ENCODE results near the gene SLC15A3. TPM values are rescaled to one million over a fixed set of nuclear protein-coding genes. Genes with fewer than 3 reads are reported as not detected.

Gene SLC15A3
- polyA plus RNA-seq, 1 of the 3 experiments (the other 2 are of a cell fraction), result not detected

- CTCF ChIA-PET, result interaction anchor here (0.5 to 3.0 kb wide), 4 partner anchors 43 to 352 kb away, joined by 3 to 11 read pairs (median 4); no protein-coding TSS in a partner anchor
- no peak overlapping the region for H3K9ac ChIP-seq
- no peak overlapping the region for H3K27ac ChIP-seq (ENCODE audit: low read depth in 2 of 2, low read length in 1 of 2)
- no peaks in the 10 kb centered on the region for H3K79me2 ChIP-seq (ENCODE audit: insufficient read depth)
- POLR2A ChIA-PET, result no interaction called here
- H4K20me1 ChIP-seq (ENCODE audit: insufficient read depth), result no peaks in the 10 kb centered on the region
- TF ChIP-seq TAF1 (IDR thresholded peaks at IDR 0.05; ENCODE audit: borderline replicate concordance, low read depth, low read length), result no peak
- no peak for TF ChIP-seq EP300 (IDR thresholded peaks at IDR 0.05; ENCODE audit: borderline replicate concordance in 1 of 2, low read depth in 1 of 2, low read length in 1 of 2)
- TF ChIP-seq NRF1 (IDR thresholded peaks at IDR 0.05; ENCODE audit: low read depth, low read length), result no peak
- TF ChIP-seq FOXJ3 (CRISPR knock-in tag; IDR thresholded peaks at IDR 0.05), result no peak
- no peak for TF ChIP-seq GABPA (IDR thresholded peaks at IDR 0.05; ENCODE audit: low read depth)
- TF ChIP-seq MEF2A (IDR thresholded peaks at IDR 0.05; ENCODE audit: borderline replicate concordance, low read depth), result no peak
- TF ChIP-seq GATA2 (CRISPR knock-in tag; IDR thresholded peaks at IDR 0.05), result no peak
- TF ChIP-seq RXRA (IDR thresholded peaks at IDR 0.05; ENCODE audit: borderline replicate concordance, low read depth), result no peak
- TF ChIP-seq PBX3 (IDR thresholded peaks at IDR 0.05), result no peak
- TF ChIP-seq SIN3A (IDR thresholded peaks at IDR 0.05; ENCODE audit: borderline replicate concordance, low read depth, low read length), result no peak
- no peak for TF ChIP-seq USF1 (IDR thresholded peaks at IDR 0.05; ENCODE audit: borderline replicate concordance, low read depth)
- TF ChIP-seq ZBTB33 (IDR thresholded peaks at IDR 0.05; ENCODE audit: borderline replicate concordance, low read depth), result no peak
- no peak for TF ChIP-seq REST (IDR thresholded peaks at IDR 0.05; ENCODE audit: low read depth, low read length)
- no peak for TF ChIP-seq CHD2 (IDR thresholded peaks at IDR 0.05; ENCODE audit: low read length, partially characterized antibody)
- TF ChIP-seq IRF3 (IDR thresholded peaks at IDR 0.05; ENCODE audit: low read depth, low read length), result no peak
- no peak for TF ChIP-seq RAD21 (IDR thresholded peaks at IDR 0.05; ENCODE audit: low read length)
- no peak for TF ChIP-seq RFX5 (IDR thresholded peaks at IDR 0.05; ENCODE audit: low read length)
- no peak for TF ChIP-seq SMC3 (IDR thresholded peaks at IDR 0.05; ENCODE audit: low read depth, low read length)
- no peak for TF ChIP-seq FOXM1 (IDR thresholded peaks at IDR 0.05; ENCODE audit: low read depth)
- no peak for TF ChIP-seq MXI1 (IDR thresholded peaks at IDR 0.05; ENCODE audit: low read depth, low read length)
- H3K27me3 ChIP-seq (ENCODE audit: insufficient read depth), result no peaks in the 10 kb centered on the region
- no peaks in the 10 kb centered on the region for H3K9me2 ChIP-seq
- H3K4me2 ChIP-seq, result no peak overlapping the region
- no peaks in the 10 kb centered on the region for H3F3A ChIP-seq (replicated peaks; ENCODE audit: insufficient read depth)
- WGBS (ENCODE audit: low lambda C conversion rate), result 76% methylated on average over 4 of the region's 4 CpGs
- no peaks in the 10 kb centered on the region for H3K9me3 ChIP-seq
- H3K4me1 ChIP-seq (ENCODE audit: control insufficient read depth in 1 of 2, insufficient read depth in 2 of 2, low read depth in 1 of 2, low read length in 1 of 2), result no peaks in the 10 kb centered on the region; a peak in 1 of 4 replicates
- no peak overlapping the region for H2AFZ ChIP-seq (ENCODE audit: low read depth)
- DNase-seq, result no peak
- H3K36me3 ChIP-seq (replicated peaks in 1 of 2; ENCODE audit: control insufficient read depth in 1 of 2, insufficient read depth in 2 of 2, low read length in 1 of 2), result no peaks in the 10 kb centered on the region
- no peak overlapping the region for H3K4me3 ChIP-seq (ENCODE audit: low read depth in 2 of 2, low read length in 1 of 2)
These were observed 9.8 kb downstream of the SLC15A3 start for GRCh38 chr11:60942219-60942618.

Measured in SK-N-SH (cell line).